Measurements from ENCODE around the gene MCC.

DNA sequence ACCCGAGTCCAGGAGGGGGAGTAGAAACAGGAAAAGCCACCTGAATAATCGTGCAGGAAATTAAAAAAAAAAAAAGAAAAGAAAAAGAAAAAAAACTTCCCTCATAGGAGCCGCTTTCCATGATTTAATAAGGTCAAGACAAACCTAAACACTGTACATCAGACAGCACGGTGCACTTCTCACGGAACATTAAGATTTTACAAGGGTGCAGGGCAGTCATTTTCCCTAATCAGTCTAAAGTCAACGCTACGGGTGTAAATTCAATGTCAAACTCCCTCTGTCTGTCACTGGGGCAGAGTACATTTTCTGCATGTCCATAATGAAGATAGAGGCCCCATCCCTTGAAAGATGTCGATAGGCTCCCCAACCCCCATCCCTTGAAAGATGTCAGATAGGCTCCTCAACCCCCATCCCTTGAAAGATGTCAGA, 193.1 kb downstream of the MCC start:
- TF ChIP-seq, protein P1, sequence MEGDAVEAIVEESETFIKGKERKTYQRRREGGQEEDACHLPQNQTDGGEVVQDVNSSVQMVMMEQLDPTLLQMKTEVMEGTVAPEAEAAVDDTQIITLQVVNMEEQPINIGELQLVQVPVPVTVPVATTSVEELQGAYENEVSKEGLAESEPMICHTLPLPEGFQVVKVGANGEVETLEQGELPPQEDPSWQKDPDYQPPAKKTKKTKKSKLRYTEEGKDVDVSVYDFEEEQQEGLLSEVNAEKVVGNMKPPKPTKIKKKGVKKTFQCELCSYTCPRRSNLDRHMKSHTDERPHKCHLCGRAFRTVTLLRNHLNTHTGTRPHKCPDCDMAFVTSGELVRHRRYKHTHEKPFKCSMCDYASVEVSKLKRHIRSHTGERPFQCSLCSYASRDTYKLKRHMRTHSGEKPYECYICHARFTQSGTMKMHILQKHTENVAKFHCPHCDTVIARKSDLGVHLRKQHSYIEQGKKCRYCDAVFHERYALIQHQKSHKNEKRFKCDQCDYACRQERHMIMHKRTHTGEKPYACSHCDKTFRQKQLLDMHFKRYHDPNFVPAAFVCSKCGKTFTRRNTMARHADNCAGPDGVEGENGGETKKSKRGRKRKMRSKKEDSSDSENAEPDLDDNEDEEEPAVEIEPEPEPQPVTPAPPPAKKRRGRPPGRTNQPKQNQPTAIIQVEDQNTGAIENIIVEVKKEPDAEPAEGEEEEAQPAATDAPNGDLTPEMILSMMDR (conservative IDR thresholded peaks at IDR 0.05; ENCODE audit: low read length): no peak
- TF ChIP-seq EZH2phosphoT487 (IDR thresholded peaks at IDR 0.05; ENCODE audit: borderline replicate concordance, low read depth, low read length): no peak
